A549 (cell line): ENCODE results near the gene ADGRA3.

Source experiments
- BHLHE40 ChIP-seq: IDR thresholded peaks from 2 replicates; pipeline ENCODE4 v1.6.1; 2012; ENCODE audit warnings: low read depth, low read length, inconsistent platforms
- EHMT2 ChIP-seq: fragments of 200-600 bp; sonication (generic); IDR thresholded peaks from 2 replicates; pipeline ENCODE4 v1.6.1; 2016; ENCODE audit warnings: antibody characterized with exemption, low read depth, mild to moderate bottlenecking, moderate library complexity
- EP300 ChIP-seq, 2 experiments: fragments of >200 bp; sonication (Bioruptor Twin); formaldehyde crosslinking; IDR thresholded peaks; 2 replicates in 1 of 2; 3 replicates in 1 of 2; pipeline ENCODE4 v1.6.1; 2016 to 2017
- HDAC2 ChIP-seq: fragments of 200-600 bp; sonication (generic); IDR thresholded peaks from 2 replicates; pipeline ENCODE4 v1.6.1; 2016
- JUN ChIP-seq, 2 experiments: fragments of >200 bp; sonication (Bioruptor Twin); formaldehyde crosslinking; IDR thresholded peaks; 2 replicates in 1 of 2; 3 replicates in 1 of 2; pipeline ENCODE4 v1.6.1; 2016 to 2017
- KDM1A ChIP-seq: fragments of 200-600 bp; sonication (generic); IDR thresholded peaks from 2 replicates; pipeline ENCODE4 v1.6.1; 2016; ENCODE audit warnings: low read depth, mild to moderate bottlenecking
- MYC ChIP-seq: IDR thresholded peaks from 2 replicates; pipeline ENCODE4 v1.6.1; 2012; ENCODE audit warnings: mild to moderate bottlenecking, inconsistent platforms, low read length, improper control_type of control experiment, borderline replicate concordance
- NR3C1 ChIP-seq: fragments of >200 bp; sonication (Bioruptor Twin); formaldehyde crosslinking; IDR thresholded peaks from 3 replicates; pipeline ENCODE4 v1.6.1; 2017
- POLR2A ChIP-seq: IDR thresholded peaks from 2 replicates; pipeline ENCODE4 v1.6.1; 2012; ENCODE audit warnings: mild to moderate bottlenecking, low read length
- RAD21 ChIP-seq, 2 experiments: fragments of >200 bp in 1 of 2; sonication (Bioruptor Twin) in 1 of 2; formaldehyde crosslinking in 1 of 2; IDR thresholded peaks in 1 of 2; conservative IDR thresholded peaks in 1 of 2; 2 replicates in 1 of 2; 3 replicates in 1 of 2; pipeline ENCODE4 v1.6.1; 2012 to 2018; ENCODE audit warnings: inconsistent platforms in 1 of 2
- ZNF302 ChIP-seq: fragments of 250-450 bp; sonication (Bioruptor Pico); IDR thresholded peaks from 2 replicates; pipeline ENCODE4 v1.9.0; 2021; ENCODE audit warnings: inconsistent platforms, mild to moderate bottlenecking, moderate library complexity
- TF ChIP-seq, protein P1 (sequence below): fragments of >200 bp; sonication (Bioruptor Twin); formaldehyde crosslinking; IDR thresholded peaks from 3 replicates; pipeline ENCODE4 v1.5.1; 2016
- TF ChIP-seq, protein P2 (sequence below): fragments of 150-350 bp; IDR thresholded peaks from 2 replicates; pipeline ENCODE4 v1.6.1; 2014; ENCODE audit warnings: low read depth, mild to moderate bottlenecking, low read length

DNA sequence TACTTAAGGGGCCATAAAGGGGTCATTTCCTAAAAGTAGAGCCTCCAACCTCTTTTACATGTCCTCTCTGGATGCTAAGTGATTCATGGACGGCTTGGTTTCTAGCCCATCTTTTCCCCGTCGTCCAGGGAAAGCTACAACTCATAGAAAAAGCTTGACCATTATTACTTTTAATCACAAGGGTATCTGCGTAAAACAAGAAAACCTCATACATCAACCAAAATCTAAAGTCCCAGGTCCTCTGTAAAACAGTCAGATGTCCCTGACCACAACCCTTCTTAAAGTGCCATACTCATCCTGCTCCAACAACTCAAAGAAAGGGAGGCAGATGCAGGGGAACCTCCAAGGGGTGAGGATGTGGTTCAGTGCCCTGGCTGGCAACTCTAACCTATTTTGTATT, 29.6 kb downstream of the ADGRA3 start:
- no peak for TF ChIP-seq KDM1A
- no peak for TF ChIP-seq RAD21 (conservative IDR thresholded peaks at IDR 0.05 in 1 of 2, IDR thresholded peaks at IDR 0.05 in 1 of 2)
- no peak for TF ChIP-seq NR3C1
- no peak for TF ChIP-seq EHMT2
- TF ChIP-seq, protein P1, sequence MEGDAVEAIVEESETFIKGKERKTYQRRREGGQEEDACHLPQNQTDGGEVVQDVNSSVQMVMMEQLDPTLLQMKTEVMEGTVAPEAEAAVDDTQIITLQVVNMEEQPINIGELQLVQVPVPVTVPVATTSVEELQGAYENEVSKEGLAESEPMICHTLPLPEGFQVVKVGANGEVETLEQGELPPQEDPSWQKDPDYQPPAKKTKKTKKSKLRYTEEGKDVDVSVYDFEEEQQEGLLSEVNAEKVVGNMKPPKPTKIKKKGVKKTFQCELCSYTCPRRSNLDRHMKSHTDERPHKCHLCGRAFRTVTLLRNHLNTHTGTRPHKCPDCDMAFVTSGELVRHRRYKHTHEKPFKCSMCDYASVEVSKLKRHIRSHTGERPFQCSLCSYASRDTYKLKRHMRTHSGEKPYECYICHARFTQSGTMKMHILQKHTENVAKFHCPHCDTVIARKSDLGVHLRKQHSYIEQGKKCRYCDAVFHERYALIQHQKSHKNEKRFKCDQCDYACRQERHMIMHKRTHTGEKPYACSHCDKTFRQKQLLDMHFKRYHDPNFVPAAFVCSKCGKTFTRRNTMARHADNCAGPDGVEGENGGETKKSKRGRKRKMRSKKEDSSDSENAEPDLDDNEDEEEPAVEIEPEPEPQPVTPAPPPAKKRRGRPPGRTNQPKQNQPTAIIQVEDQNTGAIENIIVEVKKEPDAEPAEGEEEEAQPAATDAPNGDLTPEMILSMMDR = no peak
- TF ChIP-seq JUN (IDR thresholded peaks at IDR 0.05) = no peak
- no peak for TF ChIP-seq BHLHE40
- TF ChIP-seq, protein P2, sequence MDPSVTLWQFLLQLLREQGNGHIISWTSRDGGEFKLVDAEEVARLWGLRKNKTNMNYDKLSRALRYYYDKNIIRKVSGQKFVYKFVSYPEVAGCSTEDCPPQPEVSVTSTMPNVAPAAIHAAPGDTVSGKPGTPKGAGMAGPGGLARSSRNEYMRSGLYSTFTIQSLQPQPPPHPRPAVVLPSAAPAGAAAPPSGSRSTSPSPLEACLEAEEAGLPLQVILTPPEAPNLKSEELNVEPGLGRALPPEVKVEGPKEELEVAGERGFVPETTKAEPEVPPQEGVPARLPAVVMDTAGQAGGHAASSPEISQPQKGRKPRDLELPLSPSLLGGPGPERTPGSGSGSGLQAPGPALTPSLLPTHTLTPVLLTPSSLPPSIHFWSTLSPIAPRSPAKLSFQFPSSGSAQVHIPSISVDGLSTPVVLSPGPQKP = no peak
- TF ChIP-seq EP300 (IDR thresholded peaks at IDR 0.05) = no peak
- TF ChIP-seq MYC = no peak
- no peak for TF ChIP-seq ZNF302 (CRISPR knock-in tag)
- no peak for TF ChIP-seq POLR2A
- TF ChIP-seq HDAC2 = no peak
